Activated gamma-delta T cell (primary cell): ENCODE results near the gene RAB2B.
A peak's percentile ranks its signal among the peaks of the same experiment; 100 is the strongest.

Experiments
- DNase-seq: peaks from one replicate; lab custom pipeline; 2025; lab: John Stamatoyannopoulos, UW
- total RNA-seq, 2 donors: gene quantifications; one replicate each; lab custom pipeline; 2026; lab: John Stamatoyannopoulos, UW

Gene RAB2B
- 31.1 to 37.8 reads per million in 2 donors for total RNA-seq

DNA sequence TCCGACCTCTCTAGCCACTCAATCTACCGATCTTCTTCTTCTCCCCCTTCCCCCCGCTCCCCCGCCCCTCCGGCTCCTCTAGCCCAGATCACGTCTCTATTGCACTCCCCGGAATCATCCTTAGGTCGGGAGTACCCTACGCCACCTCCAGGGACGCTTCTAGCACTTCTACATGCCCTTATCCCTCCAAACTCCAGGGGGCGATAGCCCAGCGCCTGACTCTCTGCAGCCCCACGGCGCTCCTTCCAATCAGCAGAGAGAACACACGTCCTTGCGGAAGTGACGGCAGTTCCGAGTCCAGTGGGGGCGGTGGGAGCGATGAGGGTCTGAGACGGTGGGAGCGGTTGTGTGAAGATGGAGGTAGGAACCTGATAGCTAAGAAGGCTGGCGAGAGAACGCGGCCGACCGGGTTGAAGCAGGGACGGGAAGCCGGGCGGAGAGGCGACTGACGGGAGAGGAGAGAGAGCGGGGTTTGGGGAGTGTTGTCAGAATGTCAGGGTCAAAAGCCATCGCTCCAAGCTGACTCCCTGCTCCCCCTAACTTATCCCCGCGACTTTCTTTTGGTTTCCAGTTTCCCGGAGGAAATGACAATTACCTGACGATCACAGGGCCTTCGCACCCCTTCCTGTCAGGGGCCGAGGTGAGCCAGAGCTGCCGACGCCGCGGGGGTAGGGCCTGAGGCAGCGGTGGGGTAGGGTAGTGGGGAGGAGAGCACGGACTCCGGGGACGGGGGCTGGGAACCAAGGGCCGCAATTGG lies at the start of gene RAB2B, which contains the start of gene TOX4:
RAB2B (minus strand) TSS at position 35 of the 757 bp plus-strand sequence. CDS start 87 bp downstream, outside the sequence.
TOX4 (plus strand) TSS at position 271 of the 757 bp plus-strand sequence; CDS start at position 355, 84 bp downstream.
- peak; percentile 70 for DNase-seq

DNA sequence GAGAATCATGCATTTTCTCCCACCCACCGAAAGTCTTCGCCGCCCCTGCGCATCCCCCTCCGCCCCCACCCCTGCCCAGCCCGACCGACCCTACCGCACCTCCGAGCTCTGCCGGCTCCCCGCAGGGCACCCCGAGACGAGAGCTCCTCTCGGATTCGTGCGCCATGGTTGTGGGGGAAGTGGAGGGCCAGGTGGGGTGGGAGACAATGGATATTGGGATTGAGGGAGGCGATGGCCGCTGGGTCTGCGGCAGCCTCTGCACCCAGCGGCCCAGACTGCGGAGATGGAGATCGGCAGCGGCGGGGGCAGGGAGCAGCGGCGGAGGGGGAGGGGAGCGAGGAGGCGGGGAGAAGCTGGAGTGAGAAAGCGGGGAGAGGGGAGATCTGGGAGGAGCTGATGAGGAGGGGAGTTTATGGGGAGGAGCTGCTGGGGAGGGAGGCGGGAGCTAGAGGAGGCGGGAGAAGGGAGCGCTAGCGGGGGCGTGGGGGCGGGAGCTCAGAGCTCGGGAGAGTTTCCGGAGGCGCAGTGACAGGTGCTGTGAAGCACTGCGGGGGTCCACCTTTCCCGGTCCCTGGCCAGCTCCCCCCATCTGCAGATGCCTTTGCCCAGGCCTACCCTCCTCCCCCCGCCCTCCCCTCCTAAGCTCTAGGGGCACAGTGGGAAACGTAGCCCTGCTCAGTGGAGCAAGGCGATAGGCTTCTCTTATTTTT lies 49.4 kb upstream of the RAB2B start, which contains the start of gene SALL2:
SALL2 (minus strand) TSS at position 385 of the 710 bp plus-strand sequence; CDS start at position 166, 219 bp downstream.
- DNase-seq: peak; percentile 28

DNA sequence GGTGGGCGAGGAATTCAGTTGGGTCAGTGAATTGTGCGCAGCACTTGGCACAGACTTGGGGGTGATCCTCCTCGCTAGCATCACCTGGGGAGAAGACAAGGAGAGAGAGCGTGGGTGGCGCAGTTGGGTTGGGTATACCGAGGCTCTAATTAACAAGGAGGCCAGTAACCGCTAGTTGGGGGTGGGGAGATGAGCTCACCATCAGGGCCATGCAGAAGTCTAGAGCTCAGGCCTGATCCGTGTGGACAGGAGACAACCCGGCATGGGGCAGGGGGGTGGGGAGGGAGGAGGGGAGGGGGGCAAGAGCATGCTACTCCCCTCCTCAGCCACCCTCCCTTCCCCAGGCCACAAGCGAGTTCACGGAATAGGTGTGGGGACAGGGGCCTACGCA lies 48.8 kb upstream of the RAB2B start:
- no peak for DNase-seq

DNA sequence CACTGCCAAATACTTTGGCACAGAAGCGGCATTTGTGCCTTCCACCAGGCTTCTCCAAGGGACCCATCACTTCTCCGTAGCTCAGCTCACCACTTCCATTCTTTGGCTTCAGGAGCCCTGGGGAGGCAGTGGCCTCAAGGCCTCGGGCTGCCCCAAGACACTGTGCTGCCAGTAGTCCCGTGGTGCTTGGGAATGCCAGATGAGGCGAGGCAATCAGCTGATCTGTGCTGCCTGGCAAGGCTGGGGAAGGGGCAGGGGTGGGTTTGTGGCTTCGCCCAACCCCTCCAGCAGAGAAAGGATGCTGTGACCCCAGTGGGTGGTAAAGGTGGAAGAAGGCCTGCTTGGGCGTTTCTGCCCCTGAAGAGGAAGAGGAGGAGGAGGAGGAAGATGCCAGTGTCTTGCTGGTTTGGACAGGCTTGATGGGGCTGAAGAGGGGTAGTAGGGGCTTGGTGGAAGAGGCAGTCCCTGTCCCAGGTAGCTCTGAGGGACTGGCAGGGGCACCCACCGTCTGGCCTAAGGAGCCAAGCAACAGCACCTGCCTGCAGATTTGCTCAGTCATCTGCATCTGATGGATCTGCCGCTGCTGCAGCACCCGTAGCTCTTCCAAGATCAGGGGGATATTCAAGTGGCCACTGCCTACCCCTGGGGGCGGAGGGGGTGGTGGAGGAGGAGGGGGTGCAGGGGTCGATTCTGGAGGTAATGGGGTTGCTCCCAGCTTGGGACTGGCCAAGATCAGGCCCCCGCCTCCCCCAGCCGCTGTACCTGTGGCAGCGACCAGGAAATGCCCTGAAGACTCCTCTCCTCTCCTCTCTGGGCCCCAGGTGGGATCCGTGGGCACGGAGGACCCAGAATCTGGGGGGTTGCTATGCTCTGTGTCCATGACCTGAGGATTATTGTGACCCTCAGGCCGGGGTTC lies 48.1 kb upstream of the RAB2B start:
- DNase-seq: no peak

DNA sequence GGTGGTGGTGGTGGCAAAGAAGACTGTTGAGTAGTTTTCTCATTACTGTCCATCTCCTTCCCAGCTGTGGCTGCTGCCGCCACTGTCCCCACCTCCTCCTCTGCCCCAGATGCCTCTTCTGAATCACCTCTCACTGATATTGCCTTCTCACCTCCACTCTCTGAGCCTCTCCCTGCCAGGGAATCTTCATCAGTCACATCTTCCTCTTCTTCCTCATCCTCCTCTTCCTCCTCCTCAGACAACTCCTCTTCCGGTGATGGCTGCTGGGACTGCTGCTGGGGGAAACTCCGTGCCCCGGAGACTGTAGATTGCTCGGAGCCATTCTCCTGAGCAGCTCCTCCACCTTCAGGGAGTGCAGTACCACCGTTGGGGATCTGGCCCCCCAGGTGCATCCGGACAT lies 46.4 kb upstream of the RAB2B start:
- no peak for DNase-seq

DNA sequence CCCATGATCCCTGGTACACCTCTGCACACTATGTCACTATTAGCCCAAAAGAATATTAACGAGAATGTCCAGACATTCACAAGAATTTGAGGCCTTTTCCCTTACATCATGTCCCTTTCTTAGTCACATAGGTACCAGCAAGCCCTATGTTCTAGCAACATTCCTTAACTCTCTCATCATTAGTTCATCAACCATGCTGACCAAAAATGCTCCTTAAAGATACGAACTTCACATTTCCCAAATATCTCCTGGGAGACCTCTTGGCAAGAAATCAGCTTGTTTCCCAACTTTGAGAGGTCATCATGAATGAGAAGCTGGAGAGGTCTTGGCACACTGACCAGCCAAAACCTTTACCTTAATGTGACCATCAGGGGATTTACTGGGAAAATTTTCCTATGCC lies 44.7 kb upstream of the RAB2B start:
- DNase-seq: no peak

DNA sequence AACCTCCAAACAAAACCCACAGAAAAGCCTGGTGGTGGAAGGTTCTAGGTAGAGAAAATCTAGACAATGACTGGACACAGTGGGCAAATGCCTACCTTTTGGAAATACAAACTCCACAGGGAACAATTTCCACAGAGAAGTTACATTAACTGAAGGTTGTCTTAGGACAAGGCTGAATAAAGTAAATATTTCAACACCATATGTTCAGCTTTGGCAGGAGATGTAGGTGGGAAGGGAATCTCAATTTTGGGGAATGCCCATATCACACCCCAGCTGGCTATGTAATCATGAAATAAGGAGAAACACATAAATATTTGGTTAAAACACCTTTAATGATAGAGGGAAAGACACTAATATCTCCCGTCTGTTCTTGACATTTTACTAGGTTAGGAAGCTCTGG lies 44.0 kb upstream of the RAB2B start:
- DNase-seq: no peak

DNA sequence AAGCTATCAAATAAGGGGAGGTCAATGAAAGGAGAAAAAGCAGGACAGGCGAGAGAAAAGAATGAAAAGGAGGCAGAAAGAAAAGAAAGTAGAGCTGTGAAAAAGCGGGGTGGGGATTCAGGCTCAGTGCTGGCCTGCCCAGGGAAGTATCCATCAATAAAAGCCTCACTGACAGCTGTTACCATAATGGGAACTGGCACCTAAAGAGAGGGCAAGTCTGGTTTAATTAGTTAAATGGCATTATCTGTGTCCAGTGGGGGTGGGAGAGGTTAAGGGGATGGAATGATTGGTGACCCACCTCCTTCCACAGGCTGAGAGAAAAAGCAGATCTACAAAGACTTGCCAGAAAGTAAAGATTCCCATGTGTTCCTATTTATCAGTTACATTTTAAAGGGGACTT lies 42.0 kb upstream of the RAB2B start:
- no peak for DNase-seq

DNA sequence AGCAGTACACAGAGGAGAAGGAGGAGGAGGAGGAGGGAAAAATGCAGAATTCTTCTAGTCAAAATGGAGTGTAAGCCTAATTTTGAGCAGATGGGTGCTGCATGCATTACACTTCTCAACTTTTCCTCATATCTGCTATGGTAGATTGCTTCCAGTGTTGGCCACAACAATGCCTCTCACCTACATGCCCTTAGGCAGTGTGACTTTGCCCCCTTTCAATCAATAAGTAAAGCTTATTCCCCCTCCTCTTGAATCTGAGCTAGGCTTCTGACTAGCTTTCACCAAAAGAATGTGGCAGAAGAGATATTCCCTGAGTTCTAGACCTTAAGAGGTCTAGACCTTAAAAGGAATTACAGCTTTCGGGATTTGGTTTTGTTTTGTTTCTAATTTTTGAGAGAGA lies 37.6 kb upstream of the RAB2B start:
- DNase-seq: no peak

DNA sequence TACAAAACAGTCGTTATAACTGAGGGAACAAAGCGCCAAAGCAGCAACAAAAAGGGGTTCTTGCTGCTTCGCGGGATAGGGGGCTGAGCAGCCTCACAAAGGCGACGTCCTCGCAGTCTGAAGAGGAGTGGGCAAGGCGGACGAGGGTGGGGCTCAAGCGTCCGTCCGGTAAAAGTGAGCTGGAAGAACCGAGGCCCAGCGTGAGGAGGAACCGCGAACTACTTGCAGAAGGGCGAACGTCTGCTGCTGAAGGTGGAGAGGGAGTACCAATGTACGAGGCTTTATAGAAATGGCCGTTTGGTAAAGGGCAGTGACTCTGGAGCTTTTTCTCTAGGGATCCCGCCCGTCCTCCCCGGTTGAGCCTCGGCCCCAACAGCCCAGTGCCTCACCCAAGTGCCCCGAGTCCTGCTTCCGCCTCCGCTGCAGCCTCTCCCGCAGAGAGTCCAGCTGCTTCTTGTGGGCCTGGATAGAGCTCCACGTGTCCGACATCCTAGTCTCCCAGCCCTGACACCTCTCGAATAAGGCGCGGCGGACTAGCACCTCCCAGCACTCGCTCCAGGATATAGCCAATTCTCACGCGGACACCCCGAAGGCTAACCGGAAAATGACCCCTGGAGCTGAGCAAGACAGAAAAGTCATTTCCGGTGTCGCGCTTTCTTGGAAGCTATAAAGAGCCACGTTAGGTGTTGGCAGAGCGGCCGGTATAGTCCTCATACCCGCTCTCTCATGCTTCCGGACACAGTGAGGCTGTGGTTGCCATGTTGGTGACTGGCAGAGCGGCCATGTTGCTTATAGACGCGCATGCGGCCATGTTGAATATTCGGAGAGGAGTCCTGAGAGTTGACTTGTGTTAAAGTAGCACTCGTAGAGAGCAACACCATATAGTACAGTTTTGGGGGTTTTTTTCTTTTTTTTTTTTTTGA lies 34.2 kb upstream of the RAB2B start, which contains the start of gene METTL3:
METTL3 (minus strand) TSS at position 606 of the 923 bp plus-strand sequence; CDS start at position 489, 117 bp downstream.
- peak; percentile 20 for DNase-seq

DNA sequence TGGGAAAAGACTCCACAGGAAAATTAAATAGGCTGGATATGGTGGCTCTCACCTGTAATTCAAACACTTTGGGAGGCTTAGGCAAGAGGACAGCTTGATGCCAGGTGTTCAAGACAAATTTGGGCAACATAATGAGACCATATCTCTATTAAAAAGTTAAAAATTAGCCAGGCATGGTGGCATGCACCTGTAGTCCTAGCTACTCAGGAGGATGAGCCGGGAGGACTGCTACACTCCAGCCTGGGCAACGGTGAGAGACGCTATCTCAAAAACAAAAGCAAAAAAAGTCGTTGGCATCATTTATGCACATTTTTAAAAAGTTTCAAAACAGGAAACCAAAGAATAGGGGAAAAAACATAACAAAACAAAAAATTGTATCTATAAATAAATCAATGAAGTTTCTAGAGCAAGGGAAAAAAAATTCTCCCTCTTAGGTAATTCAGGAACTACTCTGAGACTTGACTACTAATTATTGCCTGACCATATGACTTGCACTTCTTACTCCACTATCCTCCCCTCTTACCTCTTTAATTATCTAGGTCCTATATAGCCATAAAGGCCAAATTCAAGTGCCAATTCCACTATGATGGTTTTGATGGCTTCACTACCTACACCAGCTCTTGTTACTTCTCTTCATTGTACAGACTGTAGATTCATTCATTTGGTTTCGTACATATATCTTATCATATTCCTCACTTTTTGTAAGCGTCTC lies 32.8 kb upstream of the RAB2B start:
- no peak for DNase-seq

DNA sequence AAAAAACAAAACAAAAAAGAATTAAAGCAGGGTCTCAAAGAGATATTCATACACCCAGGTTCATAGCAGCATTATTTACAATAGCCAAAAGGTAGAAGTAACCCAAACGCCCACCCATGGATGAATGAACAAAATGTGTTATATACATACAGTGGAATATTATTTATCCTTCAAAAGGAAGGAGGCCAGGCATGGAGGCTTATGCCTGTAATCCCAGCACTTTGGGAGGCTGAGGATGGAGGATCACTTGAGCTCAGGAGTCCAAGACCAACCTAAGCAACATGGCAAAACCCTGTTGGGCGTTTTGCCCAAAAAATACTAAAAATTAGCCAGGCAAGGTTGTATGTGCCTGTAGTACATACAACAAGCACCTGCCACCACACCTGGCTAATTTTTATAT lies 29.8 kb upstream of the RAB2B start:
- DNase-seq: no peak

DNA sequence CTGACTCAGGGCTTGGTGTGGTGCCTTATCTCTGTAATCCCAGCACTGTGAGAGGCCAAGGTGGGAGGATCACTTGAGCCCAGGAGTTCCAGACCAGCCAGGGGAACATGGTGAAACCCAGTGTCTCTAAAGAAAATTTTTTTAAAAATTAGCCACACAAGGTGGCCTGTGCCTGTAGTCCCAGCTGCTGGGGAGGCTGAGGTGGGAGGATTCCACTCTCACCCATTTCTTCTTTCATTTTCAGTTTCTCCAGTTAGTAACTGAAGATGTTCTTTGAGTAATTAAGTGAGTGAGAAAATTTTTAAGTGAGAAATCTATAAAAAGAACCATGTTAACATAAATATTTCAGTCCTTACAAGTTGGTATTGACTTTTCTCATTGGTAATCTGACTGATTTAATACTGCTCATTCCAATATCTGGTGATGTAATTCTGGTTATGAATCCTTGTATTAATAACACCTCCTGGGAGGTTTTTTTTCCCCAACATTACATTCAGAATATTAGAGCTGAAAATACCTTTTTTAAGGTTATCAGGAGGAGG lies 28.3 kb upstream of the RAB2B start:
- no peak for DNase-seq

DNA sequence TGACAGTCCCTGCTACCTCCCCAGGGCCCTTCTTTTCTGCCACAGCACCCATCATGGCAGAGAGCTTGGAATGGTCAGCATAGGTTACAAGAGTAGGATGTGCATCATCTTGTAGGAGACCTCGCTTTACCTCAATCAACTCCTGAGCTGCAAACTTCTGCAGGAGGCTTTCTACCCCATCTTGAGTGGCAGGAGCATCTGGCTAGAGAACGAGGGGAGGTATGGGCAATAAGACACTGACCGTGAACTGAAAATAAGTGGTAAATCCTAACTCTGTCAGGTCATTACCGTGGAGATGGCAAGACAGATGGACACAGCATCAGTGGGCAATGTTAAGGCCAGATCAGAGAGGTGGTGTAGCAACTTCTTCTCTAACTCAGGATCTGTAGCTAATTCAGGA lies 26.6 kb upstream of the RAB2B start:
- DNase-seq: no peak

DNA sequence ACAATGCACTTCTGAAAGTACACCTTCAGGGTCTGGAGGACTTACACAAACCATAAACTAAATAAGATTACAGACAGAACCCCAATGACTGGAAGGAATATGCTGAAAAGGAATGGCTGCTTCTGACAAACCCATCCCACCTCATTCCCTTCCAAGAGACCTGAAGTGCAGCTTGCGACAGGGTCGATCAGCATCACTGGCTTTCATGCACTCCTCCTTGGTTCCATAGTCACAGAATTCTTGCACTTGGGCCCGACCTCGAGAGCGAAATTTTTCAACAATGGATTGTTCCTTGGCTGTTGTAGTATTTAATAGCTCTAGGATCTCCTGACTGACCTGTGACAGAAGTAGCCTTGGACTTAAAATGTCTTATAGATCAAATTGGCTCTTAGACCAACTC lies 24.8 kb upstream of the RAB2B start:
- DNase-seq: no peak

DNA sequence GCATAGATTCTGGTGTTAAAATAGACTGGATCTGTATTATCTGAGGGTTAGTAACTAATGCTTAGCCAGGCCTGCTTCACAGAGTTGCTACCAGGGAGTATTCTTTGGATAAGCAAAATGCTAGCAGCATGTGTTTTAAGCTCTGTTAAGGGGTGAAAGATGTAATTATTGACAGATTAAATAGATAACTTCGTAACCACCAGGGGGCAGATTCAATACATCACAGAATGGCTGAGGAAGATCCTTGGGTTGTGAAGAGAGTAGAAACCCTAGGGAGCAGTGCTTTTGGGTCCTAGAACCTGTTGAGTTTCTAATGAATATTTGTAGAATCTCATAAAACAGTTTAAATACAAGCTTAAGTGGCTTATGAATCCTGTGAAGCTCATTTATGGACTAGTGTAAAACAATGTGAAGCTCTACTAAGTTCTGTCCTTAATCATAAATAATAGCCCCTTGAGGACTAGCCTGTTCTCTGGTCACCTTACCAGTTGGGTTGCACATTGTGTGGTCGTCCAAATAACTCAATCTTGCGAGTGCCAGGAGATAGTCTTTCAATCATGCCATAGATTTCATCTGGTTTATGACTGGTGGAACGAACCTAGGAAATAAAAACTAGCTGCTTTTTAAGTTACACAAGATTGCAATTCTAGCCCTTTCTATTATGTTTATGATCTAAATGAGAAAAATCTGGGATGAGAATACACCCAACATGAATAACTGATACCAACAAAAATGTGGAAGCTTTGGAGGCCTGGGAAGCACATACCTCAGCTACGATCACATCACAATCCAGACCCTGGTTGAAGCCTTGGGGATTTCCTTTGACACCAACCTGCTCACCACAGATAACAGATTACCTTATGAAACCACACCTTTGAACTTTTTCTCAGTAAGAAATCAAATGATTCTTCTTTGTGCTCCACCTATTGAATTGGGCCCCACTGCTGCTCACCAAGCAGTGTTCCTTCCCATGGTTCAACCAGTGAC lies 22.1 kb upstream of the RAB2B start:
- no peak for DNase-seq

DNA sequence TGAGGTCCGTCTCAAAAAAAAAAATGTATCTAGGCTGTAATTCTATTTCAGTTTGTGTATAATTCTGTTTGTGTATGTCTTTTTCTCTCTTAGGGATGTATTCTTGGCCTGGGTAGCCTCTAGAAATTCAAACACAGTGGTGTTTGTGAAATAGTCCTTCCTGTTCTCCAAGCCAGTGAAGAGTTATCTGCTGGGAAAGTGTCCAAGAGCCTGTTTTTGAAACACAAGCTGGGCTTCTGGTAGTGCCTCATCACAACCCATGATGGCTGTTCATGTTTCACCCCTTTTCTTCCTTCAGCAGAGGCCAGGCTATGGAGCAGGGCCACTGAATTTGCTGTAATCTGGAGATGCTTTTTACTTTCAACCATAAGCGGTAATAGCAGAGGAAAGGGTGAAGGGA lies 19.7 kb upstream of the RAB2B start:
- DNase-seq: no peak

DNA sequence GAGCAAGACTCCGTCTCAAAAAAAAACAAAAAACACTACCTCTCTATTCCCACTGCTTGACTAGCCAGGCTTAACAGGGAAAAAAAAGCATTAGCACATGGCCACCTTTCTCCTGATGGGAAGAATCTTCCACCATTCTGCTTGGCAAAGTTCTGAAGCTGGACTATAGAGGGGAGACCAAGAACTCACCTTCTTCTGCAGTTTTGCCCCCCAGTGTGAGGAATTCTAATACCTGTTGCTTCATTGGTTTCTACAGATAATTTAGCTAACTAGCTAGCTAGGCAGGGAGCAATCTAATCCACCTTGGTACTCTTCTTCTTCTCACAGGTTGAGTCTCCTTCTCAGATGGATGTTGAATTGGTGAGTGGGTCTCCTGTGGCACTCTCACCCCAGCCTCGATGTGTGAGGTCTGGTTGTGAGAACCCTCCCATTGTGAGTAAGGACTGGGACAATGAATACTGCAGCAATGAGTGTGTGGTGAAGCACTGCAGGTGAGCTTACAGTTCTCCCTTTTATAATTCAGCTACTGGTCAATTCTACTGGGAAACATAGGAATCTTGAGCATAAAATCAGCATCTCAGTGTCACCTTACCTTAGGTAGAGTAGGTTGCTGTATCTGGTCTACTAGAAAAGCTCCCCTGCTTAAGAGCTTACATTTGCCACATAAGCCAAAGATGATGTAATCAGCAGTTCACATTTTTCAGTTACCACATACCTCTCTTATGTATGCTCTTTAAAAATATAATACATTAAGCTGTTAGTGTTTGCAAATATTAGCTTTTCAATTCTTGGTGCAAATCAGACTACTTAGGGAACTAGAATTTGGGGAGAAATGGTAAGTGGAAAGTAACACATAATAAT lies 18.4 kb upstream of the RAB2B start:
- DNase-seq: no peak
